ENCODE results near the gene NME8.

DNA sequence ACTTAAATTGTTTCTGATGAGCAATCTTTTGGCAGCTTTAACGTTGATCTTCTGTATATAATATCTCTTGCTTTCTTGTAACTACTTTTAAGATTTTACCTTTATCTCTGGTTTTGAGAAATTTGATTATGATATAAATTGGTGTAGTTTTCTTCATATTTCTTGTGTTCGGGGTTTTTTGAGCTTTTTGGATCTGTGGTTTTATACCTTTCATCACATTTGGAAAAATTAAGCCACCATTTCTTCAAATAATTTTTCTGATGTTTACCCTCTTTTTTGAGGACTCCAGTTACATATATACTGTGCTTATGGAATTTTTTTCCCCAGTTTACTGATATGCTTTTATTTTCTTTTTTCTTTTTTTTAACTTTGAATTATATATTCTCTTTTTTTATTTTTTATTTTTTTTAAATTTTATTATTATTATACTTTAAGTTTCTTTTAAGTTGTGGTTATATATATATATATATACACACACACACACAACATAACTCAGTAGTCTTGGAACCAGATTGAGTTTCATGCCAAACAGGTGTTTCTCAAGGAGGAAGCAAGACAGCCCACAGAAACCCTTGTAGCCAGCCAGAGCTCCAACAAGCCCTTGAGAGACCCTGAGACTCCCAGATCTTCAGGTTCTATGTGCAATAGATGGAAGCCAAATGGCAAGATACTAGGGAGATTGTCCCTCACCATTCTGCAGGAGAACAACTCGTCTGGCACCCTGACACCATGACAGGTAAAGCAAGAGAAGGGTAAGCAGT, 27.5 kb upstream of the NME8 start:
- TF ChIP-seq, protein P1, sequence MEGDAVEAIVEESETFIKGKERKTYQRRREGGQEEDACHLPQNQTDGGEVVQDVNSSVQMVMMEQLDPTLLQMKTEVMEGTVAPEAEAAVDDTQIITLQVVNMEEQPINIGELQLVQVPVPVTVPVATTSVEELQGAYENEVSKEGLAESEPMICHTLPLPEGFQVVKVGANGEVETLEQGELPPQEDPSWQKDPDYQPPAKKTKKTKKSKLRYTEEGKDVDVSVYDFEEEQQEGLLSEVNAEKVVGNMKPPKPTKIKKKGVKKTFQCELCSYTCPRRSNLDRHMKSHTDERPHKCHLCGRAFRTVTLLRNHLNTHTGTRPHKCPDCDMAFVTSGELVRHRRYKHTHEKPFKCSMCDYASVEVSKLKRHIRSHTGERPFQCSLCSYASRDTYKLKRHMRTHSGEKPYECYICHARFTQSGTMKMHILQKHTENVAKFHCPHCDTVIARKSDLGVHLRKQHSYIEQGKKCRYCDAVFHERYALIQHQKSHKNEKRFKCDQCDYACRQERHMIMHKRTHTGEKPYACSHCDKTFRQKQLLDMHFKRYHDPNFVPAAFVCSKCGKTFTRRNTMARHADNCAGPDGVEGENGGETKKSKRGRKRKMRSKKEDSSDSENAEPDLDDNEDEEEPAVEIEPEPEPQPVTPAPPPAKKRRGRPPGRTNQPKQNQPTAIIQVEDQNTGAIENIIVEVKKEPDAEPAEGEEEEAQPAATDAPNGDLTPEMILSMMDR (IDR thresholded peaks at IDR 0.05; ENCODE audit: borderline replicate concordance, extremely low read depth, low read length, poor library complexity, severe bottlenecking) = no peak
- TF ChIP-seq EZH2 (IDR thresholded peaks at IDR 0.05; ENCODE audit: borderline replicate concordance, low read depth, low read length, severe bottlenecking) = no peak
